GM06990 (cell line): Measurements from ENCODE around the gene RAD9A.

ENCODE experiments used
- DNase-seq: peaks from one replicate; pipeline ENCODE4 v3.0.0-alpha.2; 2011; ENCODE audit not compliant: insufficient read length; ENCODE audit errors: extremely low read depth
- H3K27me3 ChIP-seq: replicated peaks from 2 replicates; pipeline ENCODE4 v1.6.0; 2011; ENCODE audit warnings: low read length; ENCODE audit not compliant: control insufficient read depth, insufficient read depth
- H3K36me3 ChIP-seq: 2 replicates; pipeline ENCODE4 v1.5.1; 2011; ENCODE audit warnings: low read length; ENCODE audit not compliant: control insufficient read depth, insufficient read depth
- H3K4me3 ChIP-seq: replicated peaks from 2 replicates; pipeline ENCODE4 v1.5.1; 2011; ENCODE audit warnings: low read depth, mild to moderate bottlenecking, control low read depth, low read length
- CTCF ChIP-seq: IDR thresholded peaks from 2 replicates; pipeline ENCODE4 v1.5.1; 2011; ENCODE audit warnings: low read length, control low read depth, mild to moderate bottlenecking, inconsistent platforms; ENCODE audit not compliant: insufficient read depth, poor library complexity, severe bottlenecking

Gene RAD9A

GRCh38 chr11:67390947-67391303, 861 bp upstream of the RAD9A start:
- H3K4me3 ChIP-seq: peak overlapping the region; percentile 98

GRCh38 chr11:67392183-67392715, 463 bp downstream of the RAD9A start:
- H3K36me3 ChIP-seq: peaks cover 13% of the 10 kb centered on the region
- H3K4me3 ChIP-seq: peak overlapping the region; percentile 98
- TF ChIP-seq CTCF: no peak
- no peak for DNase-seq
- H3K27me3 ChIP-seq: no peaks in the 10 kb centered on the region

More at GRCh38 chr11:67390947-67391303, 861 bp upstream of the RAD9A start:
- no peak for TF ChIP-seq CTCF
- peaks cover 9% of the 10 kb centered on the region for H3K36me3 ChIP-seq
- H3K27me3 ChIP-seq: no peaks in the 10 kb centered on the region
- no peak for DNase-seq

- no peak for DNase-seq
- Histone ChIP-seq H3K27me3 (no peaks in the 10 kb centered on the region), H3K36me3 (peaks cover 24% of the 10 kb centered on the region), H3K4me3 (no peak overlapping the region)
- TF ChIP-seq CTCF: no peak
Observed at GRCh38 chr11:67393437-67393836, 1.7 kb downstream of the RAD9A start.

- no peak overlapping the region for H3K4me3 ChIP-seq
- H3K36me3 ChIP-seq: peaks cover 30% of the 10 kb centered on the region
Observed at GRCh38 chr11:67393990-67394389, 2.2 kb downstream of the RAD9A start.

GRCh38 chr11:67395555-67396258, 3.9 kb downstream of the RAD9A start:
- no peak for DNase-seq
- TF ChIP-seq CTCF: no peak
- Histone ChIP-seq H3K36me3 (peaks cover 36% of the 10 kb centered on the region), H3K27me3 (no peaks in the 10 kb centered on the region), H3K4me3 (no peak overlapping the region)

More at GRCh38 chr11:67393990-67394389, 2.2 kb downstream of the RAD9A start:
- no peaks in the 10 kb centered on the region for H3K27me3 ChIP-seq
- no peak for DNase-seq
- no peak for TF ChIP-seq CTCF
